IMR-90 (cell line): ENCODE results near the gene AMPD1. TPM values are rescaled to one million over a fixed set of nuclear protein-coding genes. Genes with fewer than 3 reads are reported as not detected.

Source experiments
- ATAC-seq: fragments of 200-7000 bp; cut with Tn5 transposase; 2 replicates; pipeline ENCODE4 v1.9.1; 2020; ENCODE audit warnings: low read depth, mild to moderate bottlenecking, moderate library complexity
- BruUV-seq: library from RNA; stranded (reverse); fragments of 400-500 nt; replicated peaks from 2 replicates; lab custom pipeline; 2021; lab: Mats Ljungman, UMichigan
- CTCF ChIA-PET: fragments of 300-600 bp; formaldehyde crosslinking; extraction: SDS; loops from one replicate; lab custom pipeline; 2021; ENCODE audit warnings: antibody characterized with exemption; lab: Yijun Ruan, JAX
- POLR2A ChIA-PET: fragments of 300-600 bp; sonication (Branson Sonifier 250); formaldehyde crosslinking; loops from one replicate; lab custom pipeline; 2022; ENCODE audit warnings: antibody characterized with exemption; ENCODE audit not compliant: unreplicated experiment; lab: Charles Lee
- DNase-seq: peaks from one replicate; pipeline ENCODE4 v3.0.0; 2013
- H2AFZ ChIP-seq: replicated peaks from 2 replicates; pipeline ENCODE3; 2013; ENCODE audit warnings: low read length, mild to moderate bottlenecking; ENCODE audit not compliant: poor library complexity
- H2AK5ac ChIP-seq: 2 replicates; pipeline ENCODE4 v1.6.1; 2013; ENCODE audit warnings: low read depth, low read length, inconsistent platforms
- H2AK9ac ChIP-seq: replicated peaks from 2 replicates; pipeline ENCODE3; 2013; ENCODE audit warnings: mild to moderate bottlenecking, low read depth, low read length, moderate library complexity; ENCODE audit not compliant: poor library complexity
- H2BK120ac ChIP-seq: 2 replicates; pipeline ENCODE4 v1.6.1; 2013; ENCODE audit warnings: low read depth, low read length, inconsistent platforms
- H2BK15ac ChIP-seq: 3 replicates; pipeline ENCODE4 v1.6.1; 2013; ENCODE audit warnings: low read depth, low read length, inconsistent platforms
- H2BK20ac ChIP-seq: 2 replicates; pipeline ENCODE4 v1.6.1; 2013; ENCODE audit warnings: low read depth, mild to moderate bottlenecking, inconsistent platforms, low read length, moderate library complexity
- H2BK5ac ChIP-seq: 2 replicates; pipeline ENCODE4 v1.6.1; 2013; ENCODE audit warnings: mild to moderate bottlenecking, low read depth, low read length, inconsistent platforms; ENCODE audit not compliant: poor library complexity, severe bottlenecking
- H3K14ac ChIP-seq: replicated peaks from 2 replicates; pipeline ENCODE4 v1.6.1; 2013; ENCODE audit warnings: low read depth, low read length, inconsistent platforms
- H3K18ac ChIP-seq: 2 replicates; pipeline ENCODE4 v1.6.1; 2013; ENCODE audit warnings: low read depth, low read length, control low read depth
- H3K23ac ChIP-seq: 2 replicates; pipeline ENCODE4 v1.6.1; 2013; ENCODE audit warnings: low read depth, low read length, inconsistent platforms
- H3K27ac ChIP-seq: 2 replicates; pipeline ENCODE4 v1.5.1; 2013; ENCODE audit warnings: mild to moderate bottlenecking, control low read depth, low read length; ENCODE audit not compliant: insufficient read depth
- H3K27me3 ChIP-seq: 2 replicates; pipeline ENCODE4 v1.6.1; 2013; ENCODE audit warnings: low read length; ENCODE audit not compliant: control insufficient read depth, insufficient read depth
- H3K36me3 ChIP-seq: 2 replicates; pipeline ENCODE4 v1.6.1; 2013; ENCODE audit warnings: low read length, mixed read lengths; ENCODE audit not compliant: control insufficient read depth, insufficient read depth
- H3K4ac ChIP-seq: 2 replicates; pipeline ENCODE4 v1.6.1; 2013; ENCODE audit warnings: low read depth, low read length, inconsistent platforms
- H3K4me1 ChIP-seq: 2 replicates; pipeline ENCODE4 v1.6.1; 2013; ENCODE audit warnings: low read length, mixed read lengths; ENCODE audit not compliant: control insufficient read depth, insufficient read depth
- H3K4me2 ChIP-seq: 2 replicates; pipeline ENCODE4 v1.6.1; 2013; ENCODE audit warnings: low read depth, mild to moderate bottlenecking, control low read depth, low read length, moderate library complexity
- H3K4me3 ChIP-seq: 2 replicates; pipeline ENCODE4 v1.5.1; 2013; ENCODE audit warnings: low read depth, mild to moderate bottlenecking, control low read depth, low read length, moderate library complexity; ENCODE audit not compliant: insufficient read depth
- H3K56ac ChIP-seq: 2 replicates; pipeline ENCODE4 v1.6.1; 2013; ENCODE audit warnings: low read length, inconsistent platforms; ENCODE audit not compliant: insufficient read depth; ENCODE audit errors: extremely low read depth
- H3K79me1 ChIP-seq, 2 experiments: 2 replicates each; pipeline ENCODE4 v1.6.1; 2013; ENCODE audit warnings: low read length in 2 of 2, inconsistent platforms in 1 of 2, low read depth in 1 of 2
- H3K9ac ChIP-seq: 2 replicates; pipeline ENCODE4 v1.6.1; 2013; ENCODE audit warnings: low read depth, low read length, control low read depth
- H3K9me1 ChIP-seq: 2 replicates; pipeline ENCODE4 v1.6.1; 2013; ENCODE audit warnings: low read length, inconsistent platforms; ENCODE audit not compliant: insufficient read depth
- H3K9me3 ChIP-seq: 2 replicates; pipeline ENCODE4 v1.6.1; 2013; ENCODE audit warnings: low read length; ENCODE audit not compliant: control insufficient read depth, insufficient read depth
- H4K20me1 ChIP-seq: 2 replicates; pipeline ENCODE4 v1.6.1; 2013; ENCODE audit warnings: low read length, inconsistent platforms; ENCODE audit not compliant: insufficient read depth
- H4K5ac ChIP-seq: 2 replicates; pipeline ENCODE4 v1.6.1; 2013; ENCODE audit warnings: mild to moderate bottlenecking, low read depth, low read length, control low read depth
- H4K8ac ChIP-seq, 2 experiments: 2 replicates each; pipeline ENCODE4 v1.6.1; 2013; ENCODE audit warnings: low read depth in 2 of 2, low read length in 2 of 2, control low read depth in 1 of 2, inconsistent platforms in 1 of 2
- H4K91ac ChIP-seq: 2 replicates; pipeline ENCODE4 v1.6.1; 2013; ENCODE audit warnings: low read depth, low read length, inconsistent platforms; ENCODE audit not compliant: insufficient read depth
- BHLHE40 ChIP-seq: fragments of 150-350 bp; IDR thresholded peaks from 2 replicates; pipeline ENCODE4 v1.6.1; 2016; ENCODE audit warnings: mild to moderate bottlenecking, low read depth, low read length
- CEBPB ChIP-seq: IDR thresholded peaks from 2 replicates; pipeline ENCODE4 v1.6.1; 2012; ENCODE audit warnings: low read depth, low read length, improper control_type of control experiment
- CHD1 ChIP-seq: IDR thresholded peaks from 2 replicates; pipeline ENCODE4 v1.6.1; 2012; ENCODE audit warnings: low read depth, low read length, improper control_type of control experiment
- FOS ChIP-seq: fragments of 150-350 bp; IDR thresholded peaks from 2 replicates; pipeline ENCODE4 v1.6.1; 2016; ENCODE audit warnings: low read depth, low read length
- MAFK ChIP-seq: IDR thresholded peaks from 2 replicates; pipeline ENCODE4 v1.6.1; 2012; ENCODE audit warnings: low read depth, low read length, improper control_type of control experiment
- MAZ ChIP-seq: IDR thresholded peaks from 2 replicates; pipeline ENCODE4 v1.6.1; 2012; ENCODE audit warnings: low read depth, mild to moderate bottlenecking, low read length, improper control_type of control experiment, moderate library complexity, borderline replicate concordance
- MXI1 ChIP-seq: IDR thresholded peaks from 2 replicates; pipeline ENCODE4 v1.6.1; 2012; ENCODE audit warnings: low read depth, mild to moderate bottlenecking, low read length, moderate library complexity, borderline replicate concordance
- NFE2L2 ChIP-seq: fragments of 150-350 bp; IDR thresholded peaks from 2 replicates; pipeline ENCODE4 v1.6.1; 2016; ENCODE audit warnings: low read depth, mild to moderate bottlenecking, low read length
- POLR2A ChIP-seq: IDR thresholded peaks from 2 replicates; pipeline ENCODE4 v1.6.1; 2012; ENCODE audit warnings: mild to moderate bottlenecking, low read depth, low read length
- RAD21 ChIP-seq: IDR thresholded peaks from 2 replicates; pipeline ENCODE4 v1.6.1; 2012; ENCODE audit warnings: low read length, improper control_type of control experiment
- RCOR1 ChIP-seq: IDR thresholded peaks from 2 replicates; pipeline ENCODE4 v1.6.1; 2012; ENCODE audit warnings: mild to moderate bottlenecking, low read length, improper control_type of control experiment; ENCODE audit not compliant: insufficient replicate concordance
- RFX5 ChIP-seq: IDR thresholded peaks from 2 replicates; pipeline ENCODE4 v1.8.0; 2012; ENCODE audit warnings: low read depth, mild to moderate bottlenecking, low read length, moderate library complexity
- SMC3 ChIP-seq: fragments of 150-350 bp; IDR thresholded peaks from 2 replicates; pipeline ENCODE4 v1.6.1; 2016; ENCODE audit warnings: low read depth, mild to moderate bottlenecking, antibody characterized with exemption, low read length, moderate library complexity
- dilution Hi-C: fragments of 300-500 bp; cut with HindIII; formaldehyde crosslinking; loops from one replicate; pipeline ENCODE4 v1.14.3; 2018; ENCODE audit warnings: low sequenced_read_pairs; ENCODE audit not compliant: unreplicated experiment
- in situ Hi-C: fragments of 300-500 bp; cut with MboI; formaldehyde crosslinking; loops from 3 replicates; pipeline ENCODE4 v1.14.3; 2019; ENCODE audit warnings: low sequenced_read_pairs, inconsistent platforms, mixed read lengths
- intact Hi-C: fragments of 100-400 bp; cut with micrococcal nuclease; formaldehyde crosslinking; loops from 2 replicates; pipeline ENCODE4 v1.10.0; 2022
- polyA plus RNA-seq, 3 experiments: library from polyadenylated mRNA; depleted of rRNA; stranded (reverse); fragments of >200 nt; gene quantifications; 2 replicates each; pipeline ENCODE4 v1.2.3, GENCODE V29; 2012; ENCODE audit warnings: low replicate concordance in 1 of 3
- total RNA-seq: library from RNA; depleted of rRNA; stranded (reverse); fragments of >200 nt; gene quantifications from 2 replicates; pipeline ENCODE4 v1.2.3, GENCODE V29; 2012
- TF ChIP-seq, protein P1 (sequence below): conservative IDR thresholded peaks from 2 replicates; pipeline ENCODE4 v1.5.1; 2012; ENCODE audit warnings: mild to moderate bottlenecking, low read depth, low read length, improper control_type of control experiment
- TF ChIP-seq, protein P2 (sequence below): fragments of 150-350 bp; IDR thresholded peaks from 2 replicates; pipeline ENCODE4 v1.6.1; 2017; ENCODE audit warnings: mild to moderate bottlenecking, antibody characterized with exemption, low read length, low read depth
- TF ChIP-seq, protein P3 (sequence below): fragments of 150-350 bp; IDR thresholded peaks from 2 replicates; pipeline ENCODE4 v1.6.1; 2016; ENCODE audit warnings: low read depth, mild to moderate bottlenecking, low read length, moderate library complexity, borderline replicate concordance

Gene AMPD1
- total and polyA plus RNA-seq, 2 of the 4 experiments (the other 2 are of a cell fraction), result not detected

DNA sequence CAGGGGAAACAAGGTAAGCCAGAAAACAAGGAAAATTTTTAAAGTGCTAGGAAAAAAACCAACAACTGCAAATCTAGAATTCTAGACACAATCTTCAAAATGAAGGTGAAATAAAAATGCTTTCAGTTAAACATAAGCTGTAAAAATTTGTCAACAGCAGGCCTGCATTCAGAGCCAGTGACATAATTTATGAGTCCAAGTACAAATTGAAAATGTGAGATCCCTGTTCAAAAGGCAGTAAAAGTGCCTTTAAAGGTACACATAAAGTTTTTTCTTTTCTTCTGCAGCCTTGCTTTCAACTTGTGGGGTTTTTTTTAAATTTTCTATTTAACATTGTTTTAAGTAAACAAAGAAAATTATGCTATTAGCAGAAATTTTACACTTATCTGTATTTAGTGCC, 62.9 kb downstream of the AMPD1 start:
- Histone ChIP-seq H2BK5ac (no peak overlapping the region), H3K14ac (no peak overlapping the region), H3K4me3 (no peak overlapping the region), H2BK120ac (no peak overlapping the region), H3K36me3 (no peaks in the 10 kb centered on the region), H4K5ac (no peak overlapping the region), H3K9me3 (no peaks in the 10 kb centered on the region), H4K91ac (no peak overlapping the region), H3K27ac (no peak overlapping the region), H3K4me1 (no peaks in the 10 kb centered on the region), H3K27me3 (no peaks in the 10 kb centered on the region), H3K18ac (no peak overlapping the region), H4K8ac (no peak overlapping the region), H3K9ac (no peak overlapping the region), H3K4me2 (no peak overlapping the region), H2AK5ac (no peak overlapping the region), H3K4ac (no peak overlapping the region), H2AK9ac (no peak overlapping the region), H2BK15ac (no peak overlapping the region), H2BK20ac (no peak overlapping the region), H3K56ac (no peak overlapping the region), H3K79me1 (no peaks in the 10 kb centered on the region), H3K9me1 (0 out of 2 replicates have a peak, but pooled peaks cover 2% of the 10 kb centered on the region), H2AFZ (no peak overlapping the region), H3K23ac (no peak overlapping the region), H4K20me1 (no peaks in the 10 kb centered on the region)
- in situ Hi-C loops (no loop called here), dilution Hi-C loops (no loop called here), intact Hi-C loops (no loop called here)
- POLR2A ChIA-PET, result no interaction called here
- no peak for DNase-seq
- CTCF ChIA-PET, result no interaction called here
- ATAC-seq, result no peak
- TF ChIP-seq MXI1 (no peak), SMC3 (no peak), RCOR1 (no peak), CHD1 (no peak), NFE2L2 (no peak), BHLHE40 (no peak), POLR2A (no peak), MAZ (no peak), RAD21 (no peak), CEBPB (no peak), RFX5 (no peak), FOS (no peak), MAFK (no peak)
- TF ChIP-seq, protein P1, sequence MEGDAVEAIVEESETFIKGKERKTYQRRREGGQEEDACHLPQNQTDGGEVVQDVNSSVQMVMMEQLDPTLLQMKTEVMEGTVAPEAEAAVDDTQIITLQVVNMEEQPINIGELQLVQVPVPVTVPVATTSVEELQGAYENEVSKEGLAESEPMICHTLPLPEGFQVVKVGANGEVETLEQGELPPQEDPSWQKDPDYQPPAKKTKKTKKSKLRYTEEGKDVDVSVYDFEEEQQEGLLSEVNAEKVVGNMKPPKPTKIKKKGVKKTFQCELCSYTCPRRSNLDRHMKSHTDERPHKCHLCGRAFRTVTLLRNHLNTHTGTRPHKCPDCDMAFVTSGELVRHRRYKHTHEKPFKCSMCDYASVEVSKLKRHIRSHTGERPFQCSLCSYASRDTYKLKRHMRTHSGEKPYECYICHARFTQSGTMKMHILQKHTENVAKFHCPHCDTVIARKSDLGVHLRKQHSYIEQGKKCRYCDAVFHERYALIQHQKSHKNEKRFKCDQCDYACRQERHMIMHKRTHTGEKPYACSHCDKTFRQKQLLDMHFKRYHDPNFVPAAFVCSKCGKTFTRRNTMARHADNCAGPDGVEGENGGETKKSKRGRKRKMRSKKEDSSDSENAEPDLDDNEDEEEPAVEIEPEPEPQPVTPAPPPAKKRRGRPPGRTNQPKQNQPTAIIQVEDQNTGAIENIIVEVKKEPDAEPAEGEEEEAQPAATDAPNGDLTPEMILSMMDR, result no peak
- TF ChIP-seq, protein P2, sequence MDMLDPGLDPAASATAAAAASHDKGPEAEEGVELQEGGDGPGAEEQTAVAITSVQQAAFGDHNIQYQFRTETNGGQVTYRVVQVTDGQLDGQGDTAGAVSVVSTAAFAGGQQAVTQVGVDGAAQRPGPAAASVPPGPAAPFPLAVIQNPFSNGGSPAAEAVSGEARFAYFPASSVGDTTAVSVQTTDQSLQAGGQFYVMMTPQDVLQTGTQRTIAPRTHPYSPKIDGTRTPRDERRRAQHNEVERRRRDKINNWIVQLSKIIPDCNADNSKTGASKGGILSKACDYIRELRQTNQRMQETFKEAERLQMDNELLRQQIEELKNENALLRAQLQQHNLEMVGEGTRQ, result no peak
- TF ChIP-seq, protein P3, sequence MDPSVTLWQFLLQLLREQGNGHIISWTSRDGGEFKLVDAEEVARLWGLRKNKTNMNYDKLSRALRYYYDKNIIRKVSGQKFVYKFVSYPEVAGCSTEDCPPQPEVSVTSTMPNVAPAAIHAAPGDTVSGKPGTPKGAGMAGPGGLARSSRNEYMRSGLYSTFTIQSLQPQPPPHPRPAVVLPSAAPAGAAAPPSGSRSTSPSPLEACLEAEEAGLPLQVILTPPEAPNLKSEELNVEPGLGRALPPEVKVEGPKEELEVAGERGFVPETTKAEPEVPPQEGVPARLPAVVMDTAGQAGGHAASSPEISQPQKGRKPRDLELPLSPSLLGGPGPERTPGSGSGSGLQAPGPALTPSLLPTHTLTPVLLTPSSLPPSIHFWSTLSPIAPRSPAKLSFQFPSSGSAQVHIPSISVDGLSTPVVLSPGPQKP, result no peak
- BruUV-seq, result no TSS peak
